GM19467 (cell line): Measurements from ENCODE around the gene MMP8.
"Not testable (repeated sequence)": the region's sequence is repeated elsewhere in the genome, so short reads cannot be mapped to it uniquely, and the experiment has no call there.

Experiments used
- ATAC-seq: cut with Tn5 transposase; IDR thresholded peaks from one replicate; pipeline ENCODE4 v1.9.1; 2021; ENCODE audit warnings: mild to moderate bottlenecking, moderate library complexity; ENCODE audit not compliant: unreplicated experiment

Gene MMP8, protein sequence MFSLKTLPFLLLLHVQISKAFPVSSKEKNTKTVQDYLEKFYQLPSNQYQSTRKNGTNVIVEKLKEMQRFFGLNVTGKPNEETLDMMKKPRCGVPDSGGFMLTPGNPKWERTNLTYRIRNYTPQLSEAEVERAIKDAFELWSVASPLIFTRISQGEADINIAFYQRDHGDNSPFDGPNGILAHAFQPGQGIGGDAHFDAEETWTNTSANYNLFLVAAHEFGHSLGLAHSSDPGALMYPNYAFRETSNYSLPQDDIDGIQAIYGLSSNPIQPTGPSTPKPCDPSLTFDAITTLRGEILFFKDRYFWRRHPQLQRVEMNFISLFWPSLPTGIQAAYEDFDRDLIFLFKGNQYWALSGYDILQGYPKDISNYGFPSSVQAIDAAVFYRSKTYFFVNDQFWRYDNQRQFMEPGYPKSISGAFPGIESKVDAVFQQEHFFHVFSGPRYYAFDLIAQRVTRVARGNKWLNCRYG

DNA sequence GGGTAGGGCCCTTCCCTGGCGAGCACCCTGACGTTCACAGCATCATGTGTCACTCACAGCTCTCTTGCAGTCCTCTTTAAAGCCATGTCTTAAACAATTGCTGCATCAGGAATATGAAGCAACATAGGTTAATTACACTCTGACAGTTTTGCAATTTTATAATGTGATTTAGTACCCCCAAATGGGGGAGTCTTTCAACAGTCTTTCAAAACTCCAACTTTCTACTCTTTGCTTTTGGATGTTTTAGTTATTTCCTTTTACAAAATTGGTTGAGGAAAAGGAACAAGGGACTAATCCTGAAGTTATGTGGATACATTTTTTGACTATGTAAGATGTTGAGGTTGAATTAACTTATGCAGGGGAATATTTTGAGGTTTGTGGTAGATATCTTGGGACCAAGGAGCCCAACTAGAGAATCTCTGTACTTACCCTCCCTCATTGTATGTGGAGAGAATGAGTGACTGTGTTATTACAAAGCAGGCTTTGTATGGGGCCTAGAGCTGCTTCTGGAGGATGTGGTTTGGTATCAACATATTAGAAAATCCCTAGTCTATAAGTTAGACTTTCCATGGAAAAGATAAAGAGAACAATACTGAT is at the start of gene MMP8:
Gene MMP8 (minus strand): TSS at position 51 of the 597 bp plus-strand sequence. CDS start 99 bp downstream, outside the sequence.
- ATAC-seq: no peak

DNA sequence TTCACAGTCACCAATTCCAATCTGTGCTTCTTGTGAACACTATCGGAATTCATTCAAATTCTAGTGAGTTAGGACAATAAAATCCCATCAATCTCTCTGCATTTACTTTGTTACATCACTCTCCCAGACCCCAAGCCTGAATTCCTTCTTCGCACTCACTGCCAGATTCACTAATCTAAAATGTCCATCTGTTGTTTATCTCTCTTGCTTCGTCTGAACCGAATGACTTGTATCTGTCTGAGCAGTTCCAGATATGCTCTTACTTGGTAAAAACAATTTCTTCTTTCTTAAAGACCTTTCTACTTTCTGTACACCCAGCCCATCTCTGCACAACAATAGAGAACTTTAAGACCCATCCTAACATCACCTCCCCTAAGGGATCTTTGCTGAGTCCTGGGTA is 48.6 kb upstream of the MMP8 start:
- ATAC-seq: no peak

DNA sequence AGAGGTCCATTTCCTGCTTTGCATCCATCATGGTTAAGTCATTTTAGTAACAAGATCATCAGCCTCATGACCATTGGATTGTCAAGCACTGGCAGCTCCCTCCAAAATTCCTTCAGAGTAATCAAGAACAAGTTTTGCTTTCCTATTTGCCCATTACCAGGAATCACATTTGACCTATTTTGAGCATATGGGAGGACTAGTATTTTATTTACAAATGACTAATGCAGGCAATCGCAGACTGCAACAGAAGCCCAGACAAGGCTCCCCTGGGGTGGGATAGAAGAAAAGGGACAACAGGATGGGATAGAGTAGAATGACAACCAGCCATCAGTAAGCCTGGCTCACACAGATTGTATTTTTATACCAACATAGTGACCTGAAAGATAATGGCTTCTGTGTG is 46.6 kb upstream of the MMP8 start:
- ATAC-seq: no peak

DNA sequence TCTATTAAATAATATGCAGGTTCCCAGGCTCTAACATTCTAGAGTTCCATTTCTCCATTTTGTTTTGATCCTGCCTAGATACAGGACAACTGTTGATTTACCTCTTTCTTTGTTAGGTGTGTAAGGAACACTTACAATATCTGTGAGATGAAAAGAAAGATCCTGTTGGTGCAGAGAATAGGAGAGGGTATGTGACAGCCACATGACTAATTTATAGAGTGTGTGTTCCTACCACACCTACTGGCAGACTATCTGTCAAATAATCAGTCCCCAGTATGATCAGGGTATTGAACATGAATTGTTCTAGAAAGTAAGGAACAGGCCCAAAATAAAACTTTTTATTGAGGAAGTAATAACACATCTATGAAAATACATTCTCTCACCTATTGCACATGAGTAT is 45.4 kb upstream of the MMP8 start:
- no peak for ATAC-seq

DNA sequence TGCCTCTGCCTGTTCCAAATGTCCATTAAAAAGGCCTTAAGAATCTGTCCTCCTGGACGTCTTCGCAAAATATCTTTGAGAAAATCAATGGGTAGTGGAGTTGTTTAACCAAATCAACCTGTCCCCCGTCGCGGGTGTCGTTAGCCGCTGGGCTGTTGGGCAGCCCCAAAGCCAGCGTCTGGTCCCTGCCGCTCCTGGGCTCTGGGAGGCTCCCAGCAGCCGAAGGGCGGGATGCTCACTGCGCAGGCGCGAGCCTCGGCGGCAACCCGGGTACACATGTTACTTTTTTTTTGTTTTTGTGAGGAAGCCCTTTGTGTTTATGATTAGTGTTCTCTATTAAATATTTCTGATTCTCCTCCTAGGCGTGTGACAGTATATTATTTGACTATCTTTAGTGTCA is 43.0 kb upstream of the MMP8 start:
- ATAC-seq: no peak

DNA sequence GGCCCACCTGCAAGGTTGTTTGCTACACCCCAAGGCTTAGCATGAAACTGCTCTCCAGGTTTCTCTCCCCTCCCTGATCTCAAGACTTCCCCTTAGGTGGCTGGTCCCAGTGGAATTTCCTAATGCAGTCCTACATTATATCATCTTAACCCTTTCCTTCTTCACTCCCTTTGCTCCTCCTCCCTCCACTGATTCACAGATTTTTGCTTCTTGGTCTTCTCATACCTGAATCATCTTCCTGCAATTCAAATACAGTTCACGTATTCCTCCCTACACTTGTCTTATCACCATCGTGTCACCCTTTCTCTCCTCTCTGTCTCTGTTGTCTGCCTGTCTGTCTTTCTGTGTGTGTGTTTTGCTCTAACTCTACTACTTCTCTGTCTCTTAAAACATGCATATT is 38.7 kb upstream of the MMP8 start:
- no peak for ATAC-seq

DNA sequence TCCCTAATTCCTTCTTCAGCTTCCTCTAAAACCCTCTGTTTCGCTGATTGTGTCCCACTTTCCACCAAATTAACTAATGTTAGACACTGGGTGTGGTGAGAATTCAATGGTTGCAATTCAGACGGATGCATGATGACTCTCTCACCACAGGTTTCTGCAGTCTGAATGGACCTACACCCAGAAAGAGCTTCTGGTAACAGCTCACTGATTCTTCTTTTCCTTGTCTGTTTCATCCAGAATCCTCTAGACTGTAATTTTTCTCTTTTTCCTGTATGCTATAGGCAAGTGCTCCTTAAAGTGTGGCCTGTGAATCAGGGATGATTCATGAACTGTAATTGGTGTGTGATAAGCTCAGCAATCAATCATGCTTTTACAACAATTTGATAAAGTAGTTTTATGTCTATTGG is 37.6 kb upstream of the MMP8 start:
- no peak for ATAC-seq

DNA sequence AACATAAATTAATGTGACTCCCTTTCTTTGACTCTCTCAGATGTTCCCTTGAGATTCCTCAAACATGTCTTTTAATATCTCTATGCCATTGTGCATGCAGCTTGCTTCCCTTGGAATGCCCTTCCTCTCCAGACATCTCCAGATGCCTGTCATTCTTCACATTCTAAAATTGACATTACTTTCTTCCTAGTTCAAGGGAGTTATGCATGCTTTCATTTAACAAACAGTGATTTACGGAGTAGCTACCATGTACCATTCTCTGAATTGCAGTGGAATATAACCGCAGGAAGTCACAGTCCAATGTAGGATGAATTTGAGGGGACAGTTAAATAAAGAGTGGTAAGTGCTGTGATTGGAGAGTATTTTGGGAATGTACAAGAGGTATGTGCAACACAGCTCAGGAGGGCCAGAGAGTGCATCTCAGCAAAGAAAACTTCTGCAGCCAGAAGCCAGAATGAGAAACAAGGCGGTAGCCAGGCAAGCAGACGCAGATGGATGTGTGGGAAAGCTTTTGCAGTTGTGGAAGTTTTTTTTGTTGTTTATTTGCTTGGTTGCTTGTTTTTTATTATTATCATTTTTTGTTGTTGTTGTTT is 37.0 kb upstream of the MMP8 start:
- no peak for ATAC-seq

DNA sequence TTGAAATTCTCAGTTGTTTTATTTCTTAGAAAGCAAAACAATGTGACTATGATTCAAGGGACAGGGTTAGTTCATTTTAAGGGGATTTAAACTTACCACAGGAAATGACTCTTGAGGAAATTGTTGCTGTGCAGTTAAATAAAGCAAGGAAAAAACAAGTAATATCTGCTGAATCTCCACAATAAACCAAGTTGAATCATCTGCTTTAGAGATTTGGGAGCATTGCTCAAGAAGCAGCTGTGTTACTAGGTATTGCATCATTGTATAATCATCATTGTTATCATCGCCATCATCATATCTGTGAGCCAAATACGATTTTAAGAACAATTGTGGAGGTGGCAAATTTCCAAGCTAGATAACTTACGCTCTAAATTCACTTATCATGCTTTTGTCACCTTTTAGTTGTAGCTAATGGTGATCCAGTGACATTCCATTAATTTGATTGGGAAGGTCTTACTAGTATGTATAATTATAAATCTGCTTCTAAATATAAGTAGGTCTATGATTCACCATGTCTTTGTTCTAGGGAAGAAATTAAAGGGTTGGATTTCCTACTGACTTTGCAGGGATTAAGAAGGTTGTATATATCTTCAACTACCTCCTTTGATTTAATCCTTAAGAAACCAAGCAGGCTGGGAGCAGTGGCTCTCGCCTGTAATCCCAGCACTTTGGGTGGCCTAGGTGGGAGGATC is 35.7 kb upstream of the MMP8 start:
- ATAC-seq: no peak

DNA sequence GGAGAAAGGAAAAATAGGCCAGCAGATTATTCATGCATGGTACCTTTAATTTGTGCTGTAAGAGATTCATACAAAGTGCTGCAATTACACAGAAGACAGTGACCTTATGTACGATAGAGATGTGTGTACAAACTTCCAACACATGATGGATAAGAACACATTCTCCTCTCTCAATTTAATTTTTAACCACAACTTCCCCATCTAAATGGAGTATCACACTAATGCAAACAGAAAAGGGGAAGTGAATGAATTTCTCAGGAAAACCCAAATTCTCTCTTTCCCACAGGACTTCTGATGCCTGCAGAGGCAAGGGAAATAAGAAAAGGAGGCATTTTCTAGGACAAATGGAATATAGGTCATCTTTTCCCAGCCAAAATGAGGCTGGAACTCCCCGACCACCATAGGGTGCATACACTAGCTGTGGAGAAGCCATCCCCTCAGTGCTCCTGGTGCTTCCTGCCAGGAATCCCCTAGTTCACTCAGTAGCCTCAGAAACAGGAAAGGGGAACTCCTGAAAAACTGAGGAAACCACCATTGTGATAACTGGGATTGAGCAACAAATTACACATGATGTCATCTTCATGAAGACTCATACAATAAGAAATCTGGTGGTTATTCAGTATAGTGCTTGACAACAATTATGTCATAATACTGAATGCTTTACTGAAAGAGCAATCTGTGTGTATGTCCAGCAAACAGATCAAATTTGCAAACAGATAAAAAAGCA is 33.2 kb upstream of the MMP8 start:
- no peak for ATAC-seq

DNA sequence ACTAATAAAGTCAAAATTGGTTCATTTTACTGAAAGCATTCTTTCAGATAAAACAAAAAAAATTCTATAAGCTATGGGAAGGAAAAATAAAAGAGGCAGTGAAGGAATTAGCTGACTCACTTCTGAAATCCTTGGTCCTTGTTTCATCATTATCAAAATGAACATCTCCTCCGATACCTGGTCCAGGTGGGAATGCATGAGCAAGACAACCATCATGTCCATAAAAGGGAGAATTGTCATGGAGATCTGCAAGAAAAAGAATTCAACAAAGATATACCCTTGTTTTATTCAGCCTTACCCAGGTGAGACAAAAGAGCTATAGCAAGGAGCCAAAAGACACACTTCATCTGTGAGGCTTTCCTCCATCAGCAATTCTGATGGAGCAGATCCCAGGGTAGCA is 28.5 kb upstream of the MMP8 start:
- ATAC-seq: no peak

DNA sequence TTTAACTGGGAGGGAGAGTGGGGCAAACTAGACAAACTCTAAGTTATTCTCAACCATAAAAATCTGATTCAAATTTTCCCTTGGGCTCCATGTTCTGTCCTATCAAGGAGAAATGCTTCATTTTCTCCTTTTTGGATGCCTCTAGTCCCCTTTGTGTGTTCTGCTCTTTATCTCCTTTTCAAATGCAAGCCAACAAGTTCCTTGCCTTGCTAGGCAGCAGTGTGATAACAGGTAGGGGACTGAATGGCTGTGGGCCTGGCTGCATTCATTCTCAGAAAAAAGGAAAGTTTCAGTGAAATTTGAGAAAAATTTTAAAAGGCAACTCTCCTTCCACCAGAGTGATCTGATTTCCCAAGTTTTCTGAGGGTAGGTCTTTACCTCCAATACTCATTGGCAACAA is 26.9 kb upstream of the MMP8 start:
- ATAC-seq: no peak

DNA sequence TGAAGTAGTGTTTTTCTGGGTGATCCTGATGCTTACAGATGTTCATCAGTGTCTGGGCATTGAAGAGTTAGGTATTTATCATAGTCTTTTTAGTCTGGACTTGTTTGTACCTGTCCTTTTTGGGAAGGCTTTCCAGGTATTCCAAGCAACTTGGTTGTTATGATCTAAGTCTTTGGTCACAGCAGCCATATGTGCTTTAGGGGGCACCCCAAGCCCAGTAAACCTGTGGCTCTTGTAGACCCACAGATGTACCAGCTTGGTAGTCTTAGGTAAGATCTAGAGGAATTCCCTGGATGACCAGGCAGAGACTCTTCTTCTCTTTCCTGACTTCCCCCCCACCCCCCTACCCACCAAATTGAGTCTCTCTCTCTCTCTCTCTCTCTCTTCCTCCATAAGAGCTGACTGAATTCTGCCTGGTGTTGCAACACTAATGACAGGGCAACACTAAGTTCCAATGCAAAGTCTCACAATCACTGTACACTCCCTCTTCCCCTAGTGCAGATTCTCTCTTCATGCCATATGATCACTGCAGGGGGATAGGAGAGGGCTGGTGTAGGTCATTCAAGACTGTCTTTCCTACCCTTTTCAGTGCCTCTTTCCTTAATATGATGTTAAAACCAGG is 24.5 kb upstream of the MMP8 start:
- ATAC-seq: no peak

DNA sequence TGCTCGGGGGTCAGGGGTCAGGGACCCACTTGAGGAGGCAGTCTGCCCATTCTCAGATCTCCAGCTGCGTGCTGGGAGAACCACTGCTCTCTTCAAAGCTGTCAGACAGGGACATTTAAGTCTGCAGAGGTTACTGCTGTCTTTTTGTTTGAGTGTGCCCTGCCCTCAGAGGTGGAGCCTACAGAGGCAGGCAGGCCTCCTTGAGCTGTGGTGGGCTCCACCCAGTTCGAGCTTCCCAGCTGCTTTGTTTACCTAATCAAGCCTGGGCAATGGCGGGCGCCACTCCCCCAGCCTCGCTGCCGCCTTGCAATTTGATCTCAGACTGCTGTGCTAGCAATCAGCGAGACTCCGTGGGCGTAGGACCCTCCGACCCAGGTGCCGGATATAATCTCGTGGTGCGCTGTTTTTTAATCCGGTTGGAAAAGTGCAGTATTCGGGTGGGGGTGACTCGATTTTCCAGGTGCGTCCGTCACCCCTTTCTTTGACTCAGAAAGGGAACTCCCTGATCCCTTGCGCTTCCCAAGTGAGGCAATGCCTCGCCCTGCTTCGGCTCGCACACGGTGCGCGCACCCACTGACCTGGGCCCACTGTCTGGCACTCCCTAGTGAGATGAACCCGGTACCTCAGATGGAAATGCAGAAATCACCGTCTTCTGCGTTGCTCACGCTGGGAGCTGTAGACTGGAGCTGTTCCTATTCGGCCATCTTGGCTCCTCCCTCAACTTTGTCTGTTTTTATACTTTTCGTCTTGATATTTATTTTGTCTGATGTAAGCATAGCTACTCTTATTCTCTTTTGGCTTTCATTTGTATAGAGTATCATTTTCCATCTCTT is 22.2 kb upstream of the MMP8 start:
- not testable (repeated sequence) for ATAC-seq

DNA sequence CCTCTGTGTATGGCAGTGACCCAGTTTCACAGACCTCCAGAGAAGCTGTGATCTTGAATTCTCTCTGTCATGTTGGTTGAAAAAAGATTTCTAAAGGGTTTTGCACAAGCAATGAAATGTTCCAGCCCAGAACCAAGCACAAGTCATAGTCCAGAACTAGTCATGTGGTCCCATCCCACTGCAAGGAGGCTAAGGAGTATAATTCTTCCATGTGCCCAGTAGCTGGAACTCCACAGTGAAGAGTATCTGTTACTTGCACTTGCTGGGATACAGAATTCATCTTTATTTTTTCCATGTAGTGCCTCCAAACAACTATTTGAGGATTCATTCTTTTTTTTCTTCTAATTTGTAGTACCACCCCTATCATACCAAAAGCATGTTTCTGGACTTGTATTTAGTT is 9.9 kb upstream of the MMP8 start:
- ATAC-seq: no peak

DNA sequence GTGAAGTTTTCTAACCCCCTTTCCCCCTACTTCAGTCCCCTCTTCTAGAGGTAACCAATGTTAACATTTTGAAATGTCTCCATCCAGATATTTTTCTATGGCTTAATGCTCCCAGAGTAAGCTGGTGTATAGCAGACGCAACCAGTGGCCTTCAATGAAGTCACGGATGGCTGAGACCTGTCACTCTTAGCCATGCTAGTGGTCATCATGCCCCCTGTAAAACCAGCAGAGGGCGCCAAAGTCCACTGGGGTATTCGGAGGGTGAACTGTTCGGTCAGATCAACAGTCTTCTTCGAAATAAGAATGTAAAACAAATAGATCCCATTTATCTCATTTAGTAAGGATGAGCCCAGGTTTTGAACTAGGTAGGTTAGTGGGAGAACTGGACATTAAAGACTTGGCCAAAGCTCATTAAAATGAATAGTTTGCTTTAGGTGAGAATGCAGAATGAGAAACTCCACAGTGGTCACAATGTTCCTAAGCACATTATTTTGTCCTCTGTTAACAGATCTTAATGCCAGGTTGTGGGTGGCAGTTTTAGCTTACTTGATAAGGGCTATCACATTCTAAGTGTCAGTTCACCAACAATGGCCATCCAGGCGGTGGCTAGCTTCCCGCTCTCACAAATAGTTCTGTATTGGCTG is 8.6 kb upstream of the MMP8 start:
- ATAC-seq: peak; percentile 93

DNA sequence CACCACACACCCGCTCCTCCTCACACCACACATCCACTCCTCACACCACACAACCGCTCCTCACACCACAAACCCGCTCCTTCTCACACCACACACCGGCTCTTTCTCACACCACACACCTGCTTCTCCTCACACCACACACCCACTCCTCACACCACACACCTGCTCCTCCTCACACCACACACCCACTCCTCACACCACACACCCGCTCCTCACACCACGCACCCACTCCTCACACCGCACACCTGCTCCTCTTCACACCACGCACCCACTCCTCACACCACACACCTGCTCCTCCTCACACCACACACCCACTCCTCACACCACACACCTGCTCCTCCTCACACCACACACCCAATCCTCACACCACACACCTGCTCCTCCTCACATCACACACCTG is 6.2 kb upstream of the MMP8 start:
- not testable (repeated sequence) for ATAC-seq

DNA sequence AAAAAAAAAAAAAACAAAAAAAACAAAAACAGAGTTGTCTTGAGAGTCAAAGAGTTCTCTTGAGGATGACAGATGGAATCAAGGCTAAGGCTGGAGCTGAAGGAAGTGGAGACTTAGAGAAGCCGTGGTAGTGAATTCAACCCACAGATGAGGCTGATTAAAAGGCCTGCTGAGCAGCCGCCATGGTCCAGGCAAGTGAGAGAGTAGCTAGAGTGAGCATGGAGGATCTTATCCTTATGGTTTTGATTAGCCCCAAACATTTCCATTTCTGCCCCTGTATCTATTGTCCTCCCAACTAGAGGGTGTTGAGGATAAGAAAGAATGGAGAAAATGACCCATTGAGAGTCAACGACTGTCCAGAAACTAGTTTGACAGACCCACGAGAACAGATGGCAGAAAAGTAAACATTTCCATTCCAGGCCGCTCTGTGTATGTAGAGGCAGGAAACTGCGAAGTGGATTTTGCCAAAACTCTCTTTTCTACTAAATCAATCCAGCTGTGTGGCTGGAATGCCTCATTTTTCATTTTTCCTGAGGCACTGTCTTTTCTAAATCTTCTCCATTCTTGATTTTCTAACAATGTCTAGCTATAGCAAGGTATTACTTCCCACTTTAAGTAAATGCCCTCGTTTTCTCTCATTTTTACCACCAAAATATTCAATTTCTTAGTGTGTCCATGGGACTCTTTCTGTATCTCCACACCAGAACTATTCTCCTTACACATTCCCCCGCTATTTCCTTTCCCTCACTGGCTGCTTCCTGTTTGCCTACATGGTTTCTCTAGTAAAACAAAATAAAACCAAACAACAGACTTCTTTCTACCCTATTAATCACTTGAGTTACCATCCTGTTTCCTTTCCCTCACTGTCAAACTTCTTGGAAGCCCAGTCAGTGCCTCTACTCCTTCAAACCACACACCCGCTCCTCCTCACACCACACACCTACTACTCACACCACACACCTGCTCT is 5.4 kb upstream of the MMP8 start:
- ATAC-seq: no peak
